ENCODE measurements around the gene FKBP1B.

Gene FKBP1B

GRCh38 chr2:24016376-24016761 is 33.2 kb upstream of the FKBP1B start:
- H3K4me1 ChIP-seq, result no peaks in the 10 kb centered on the region
- no peaks in the 10 kb centered on the region for H3K9me3 ChIP-seq
- H3K4me3 ChIP-seq, result no peak overlapping the region
- peaks cover 0 to 2% of the 10 kb centered on the region in 2 donors for H3K27me3 ChIP-seq
- H3K36me3 ChIP-seq, result peaks cover 0 to 1% (median 0%) of the 10 kb centered on the region in 3 donors
- intact Hi-C loops (cut with DNase I; ENCODE audit: low total_unique reads), result no loop called here
- no peak overlapping the region for H3K27ac ChIP-seq
- TF ChIP-seq CTCF (IDR thresholded peaks at IDR 0.05), result no peak
- no peak for DNase-seq

- Histone ChIP-seq H3K27me3 (no peaks in the 10 kb centered on the region), H3K9me3 (no peaks in the 10 kb centered on the region), H3K4me1 (no peaks in the 10 kb centered on the region), H3K36me3 (peaks cover 0 to 8% (median 0%) of the 10 kb centered on the region in 3 donors), H3K27ac (no peak overlapping the region), H3K4me3 (no peak overlapping the region)
- TF ChIP-seq CTCF (IDR thresholded peaks at IDR 0.05), result no peak
- DNase-seq, result no peak
- intact Hi-C loops (cut with DNase I; ENCODE audit: low total_unique reads), result no loop called here
Measured at GRCh38 chr2:24016853-24017703, 32.5 kb upstream of the FKBP1B start.

- Histone ChIP-seq H3K27ac (no peak overlapping the region), H3K4me1 (no peaks in the 10 kb centered on the region), H3K36me3 (peaks cover 0 to 15% (median 0%) of the 10 kb centered on the region in 3 donors), H3K9me3 (no peaks in the 10 kb centered on the region), H3K27me3 (no peaks in the 10 kb centered on the region), H3K4me3 (no peak overlapping the region)
- DNase-seq, result no peak
- TF ChIP-seq CTCF (IDR thresholded peaks at IDR 0.05), result no peak
- intact Hi-C loops (cut with DNase I; ENCODE audit: low total_unique reads), result no loop called here
Measured at GRCh38 chr2:24017711-24018110, 31.8 kb upstream of the FKBP1B start.

- peaks cover 0 to 20% (median 2%) of the 10 kb centered on the region in 3 donors for H3K36me3 ChIP-seq
- no peaks in the 10 kb centered on the region for H3K4me1 ChIP-seq
- no peak overlapping the region for H3K27ac ChIP-seq
- H3K4me3 ChIP-seq, result no peak overlapping the region
- TF ChIP-seq CTCF (IDR thresholded peaks at IDR 0.05), result no peak
- intact Hi-C loops (cut with DNase I; ENCODE audit: low total_unique reads), result no loop called here
- H3K27me3 ChIP-seq, result no peaks in the 10 kb centered on the region
- no peaks in the 10 kb centered on the region for H3K9me3 ChIP-seq
- no peak for DNase-seq
Measured at GRCh38 chr2:24018241-24018640, 31.3 kb upstream of the FKBP1B start.

GRCh38 chr2:24019729-24020128 is 29.8 kb upstream of the FKBP1B start:
- no peak overlapping the region for H3K4me3 ChIP-seq
- H3K36me3 ChIP-seq, result peaks cover 0 to 35% (median 12%) of the 10 kb centered on the region in 3 donors
- intact Hi-C loops (cut with DNase I; ENCODE audit: low total_unique reads), result no loop called here
- no peaks in the 10 kb centered on the region for H3K4me1 ChIP-seq
- TF ChIP-seq CTCF (IDR thresholded peaks at IDR 0.05), result no peak
- H3K27me3 ChIP-seq, result no peaks in the 10 kb centered on the region
- no peak overlapping the region for H3K27ac ChIP-seq
- DNase-seq, result no peak
- no peaks in the 10 kb centered on the region for H3K9me3 ChIP-seq

Data from tibial artery (tissue), 4 donors.